CD14-positive monocyte (primary cell): ENCODE results near the gene CACNA1E. TPM values are rescaled to one million over a fixed set of nuclear protein-coding genes. Genes with fewer than 3 reads are reported as not detected.

ENCODE experiments used
- DNase-seq, 3 donors: peaks; one replicate each; pipeline ENCODE4 v3.0.0-alpha.2; 2011 to 2022
- H2AFZ ChIP-seq: 2 replicates; pipeline ENCODE4 v1.6.0; 2012; ENCODE audit warnings: mild to moderate bottlenecking, low read depth, low read length, inconsistent platforms; ENCODE audit not compliant: insufficient read depth, poor library complexity, severe bottlenecking
- H3K27ac ChIP-seq, 2 donors: 1 replicate in 1 of 2; 2 replicates in 1 of 2; pipeline ENCODE4 v1.5.1; 2012 to 2013; ENCODE audit warnings: low read length in 2 of 2, control low read depth in 1 of 2, inconsistent platforms in 1 of 2, low read depth in 1 of 2, mild to moderate bottlenecking in 1 of 2
- H3K27me3 ChIP-seq, 2 donors: one replicate each; pipeline versions ENCODE4 v1.6.0 to v1.6.1; 2011 to 2013; ENCODE audit warnings: low read length in 2 of 2; ENCODE audit not compliant: control insufficient read depth in 2 of 2, insufficient read depth in 2 of 2
- H3K36me3 ChIP-seq, 2 donors: replicated peaks in 1 of 2; 1 replicate in 1 of 2; 2 replicates in 1 of 2; pipeline versions ENCODE4 v1.5.1 to v1.6.1; 2012 to 2013; ENCODE audit warnings: low read length in 2 of 2, control low read depth in 1 of 2, inconsistent platforms in 1 of 2, mild to moderate bottlenecking in 1 of 2; ENCODE audit not compliant: insufficient read depth in 2 of 2, control insufficient read depth in 1 of 2
- H3K4me1 ChIP-seq, 2 donors: 1 replicate in 1 of 2; 2 replicates in 1 of 2; pipeline versions ENCODE4 v1.5.1 to v1.6.1; 2012 to 2013; ENCODE audit warnings: low read length in 2 of 2, control low read depth in 1 of 2, inconsistent platforms in 1 of 2, mild to moderate bottlenecking in 1 of 2, moderate library complexity in 1 of 2; ENCODE audit not compliant: insufficient read depth in 2 of 2, control insufficient read depth in 1 of 2
- H3K4me2 ChIP-seq: replicated peaks from 2 replicates; pipeline ENCODE3; 2012; ENCODE audit warnings: low read length, moderate library complexity, mild to moderate bottlenecking; ENCODE audit not compliant: poor library complexity, severe bottlenecking; ENCODE audit errors: extremely low read depth
- H3K4me3 ChIP-seq, 3 experiments: fragments of 200-600 bp in 1 of 3; sonication (generic) in 1 of 3; replicated peaks in 1 of 3; 1 replicate in 2 of 3; 2 replicates in 1 of 3; pipeline ENCODE4 v1.5.1; 2011 to 2013; ENCODE audit warnings: low read length in 3 of 3, mild to moderate bottlenecking in 3 of 3, control low read depth in 2 of 3, low read depth in 2 of 3, inconsistent platforms in 1 of 3, moderate library complexity in 1 of 3
- H3K79me2 ChIP-seq: 2 replicates; pipeline ENCODE4 v1.6.0; 2012; ENCODE audit warnings: mild to moderate bottlenecking, control low read depth, inconsistent platforms, low read length, moderate library complexity; ENCODE audit not compliant: insufficient read depth
- H3K9ac ChIP-seq: 2 replicates; pipeline ENCODE4 v1.6.0; 2017; ENCODE audit warnings: low read length, mild to moderate bottlenecking; ENCODE audit not compliant: insufficient read depth, poor library complexity, severe bottlenecking
- H3K9me3 ChIP-seq, 2 donors: replicated peaks in 1 of 2; 1 replicate in 1 of 2; 2 replicates in 1 of 2; pipeline versions ENCODE4 v1.5.1 to v1.6.1; 2012 to 2013; ENCODE audit warnings: low read length in 2 of 2, control low read depth in 1 of 2; ENCODE audit not compliant: control insufficient read depth in 1 of 2, insufficient read depth in 1 of 2
- H4K20me1 ChIP-seq: 2 replicates; pipeline ENCODE4 v1.6.0; 2012; ENCODE audit warnings: mild to moderate bottlenecking, low read length, control low read depth, moderate library complexity; ENCODE audit not compliant: insufficient read depth
- H3K27ac Mint-ChIP-seq, 7 donors: one replicate each; pipeline ENCODE4 v1.8.0; 2020; ENCODE audit warnings: mild to moderate bottlenecking in 7 of 7, mixed read lengths in 7 of 7, moderate library complexity in 6 of 7, inconsistent platforms in 2 of 7
- H3K27me3 Mint-ChIP-seq, 3 donors: one replicate each; pipeline ENCODE4 v1.8.0; 2021 to 2022; ENCODE audit warnings: low read depth in 3 of 3, mild to moderate bottlenecking in 3 of 3, mixed read lengths in 3 of 3, moderate library complexity in 3 of 3, inconsistent platforms in 1 of 3
- H3K36me3 Mint-ChIP-seq, 2 donors: one replicate each; pipeline ENCODE4 v1.8.0; 2020; ENCODE audit warnings: mixed read lengths in 2 of 2, inconsistent platforms in 1 of 2, mild to moderate bottlenecking in 1 of 2
- H3K4me1 Mint-ChIP-seq: one replicate; pipeline ENCODE4 v1.8.0; 2020; ENCODE audit warnings: mild to moderate bottlenecking, mixed read lengths
- H3K4me3 Mint-ChIP-seq, 2 donors: one replicate each; pipeline ENCODE4 v1.8.0; 2020; ENCODE audit warnings: mild to moderate bottlenecking in 2 of 2, mixed read lengths in 2 of 2, moderate library complexity in 1 of 2
- H3K9me3 Mint-ChIP-seq, 7 donors: one replicate each; pipeline ENCODE4 v1.8.0; 2020 to 2022; ENCODE audit warnings: mixed read lengths in 7 of 7, mild to moderate bottlenecking in 6 of 7, moderate library complexity in 6 of 7, inconsistent platforms in 2 of 7
- CTCF ChIP-seq: fragments of 200-600 bp; IDR thresholded peaks from one replicate; pipeline ENCODE4 v1.8.0; 2022; ENCODE audit warnings: antibody characterized with exemption, mild to moderate bottlenecking
- WGBS: methylation state at CpG from one replicate; pipeline ENCODE4 v1.1.5; 2013; ENCODE audit warnings: missing lambda C conversion rate; ENCODE audit not compliant: insufficient coverage; 5-methylcytosine and 5-hydroxymethylcytosine counted together
- intact Hi-C, 2 donors: fragments of 100-400 bp; cut with micrococcal nuclease; formaldehyde crosslinking; loops; one replicate each; pipeline versions ENCODE4 v1.15.0 to v1.15.1; 2023
- polyA plus RNA-seq, 3 donors: library from polyadenylated mRNA; depleted of rRNA in 1 of 3; unstranded in 2 of 3; stranded (reverse) in 1 of 3; fragments of 300-500 nt in 2 of 3; fragments of >200 nt in 1 of 3; fragmentation: Illumina TruSeq in 2 of 3; gene quantifications; 1 replicate in 2 of 3; 2 replicates in 1 of 3; pipeline ENCODE4 v1.2.3, GENCODE V29; 2012 to 2021

CACNA1E gene
- polyA plus RNA-seq, 3 donors = 0.04 TPM; not detected in 2

- Histone ChIP-seq H3K9me3 (no peaks in the 10 kb centered on the region), H3K27ac (no peak overlapping the region), H3K9ac (no peak overlapping the region), H4K20me1 (no peaks in the 10 kb centered on the region), H3K4me3 (no peak overlapping the region), H3K4me1 (no peaks in the 10 kb centered on the region), H2AFZ (no peak overlapping the region), H3K79me2 (no peaks in the 10 kb centered on the region), H3K36me3 (no peaks in the 10 kb centered on the region), H3K4me2 (no peak overlapping the region), H3K27me3 (peaks cover 0 to 5% of the 10 kb centered on the region in 2 donors)
- no peak overlapping the region for H3K4me3 Mint-ChIP-seq
- intact Hi-C loops = no loop called here
- H3K36me3 Mint-ChIP-seq = no peaks in the 10 kb centered on the region
- peaks cover 10% of the 10 kb centered on the region for H3K4me1 Mint-ChIP-seq
- 75% methylated on average over 2 of the region's 4 CpGs for WGBS
- H3K27me3 Mint-ChIP-seq = peaks cover 7 to 21% (median 19%) of the 10 kb centered on the region in 3 donors
- no peak for TF ChIP-seq CTCF
- peaks cover 0 to 5% (median 0%) of the 10 kb centered on the region in 7 donors for H3K9me3 Mint-ChIP-seq
- DNase-seq = no peak
- H3K27ac Mint-ChIP-seq = no peak overlapping the region
Measured at GRCh38 chr1:181513786-181514297, 30.5 kb downstream of the CACNA1E start.

- no peak for TF ChIP-seq CTCF
- intact Hi-C loops = no loop called here
- Histone ChIP-seq H3K4me1 (no peaks in the 10 kb centered on the region), H3K36me3 (no peaks in the 10 kb centered on the region), H3K27ac (no peak overlapping the region), H2AFZ (no peak overlapping the region), H3K4me3 (no peak overlapping the region), H3K79me2 (no peaks in the 10 kb centered on the region), H3K9me3 (no peaks in the 10 kb centered on the region), H3K4me2 (no peak overlapping the region), H3K27me3 (peaks cover 0 to 8% of the 10 kb centered on the region in 2 donors), H3K9ac (no peak overlapping the region), H4K20me1 (no peaks in the 10 kb centered on the region)
- WGBS = 39% methylated on average over 3 of the region's 4 CpGs
- Mint-ChIP-seq H3K27ac (peak overlapping the region in 2 of 7 donors; percentile 2), H3K27me3 (peaks cover 7 to 26% (median 19%) of the 10 kb centered on the region in 3 donors), H3K36me3 (no peaks in the 10 kb centered on the region), H3K4me3 (no peak overlapping the region), H3K4me1 (peaks cover 10% of the 10 kb centered on the region), H3K9me3 (peaks cover 0 to 5% (median 0%) of the 10 kb centered on the region in 7 donors)
- DNase-seq = no peak
Measured at GRCh38 chr1:181514298-181515290, 31.3 kb downstream of the CACNA1E start.
